ENCODE measurements around the gene HIP1.
"Not testable (repeated sequence)": the region's sequence is repeated elsewhere in the genome, so short reads cannot be mapped to it uniquely, and the experiment has no call there.

The HIP1 gene

DNA sequence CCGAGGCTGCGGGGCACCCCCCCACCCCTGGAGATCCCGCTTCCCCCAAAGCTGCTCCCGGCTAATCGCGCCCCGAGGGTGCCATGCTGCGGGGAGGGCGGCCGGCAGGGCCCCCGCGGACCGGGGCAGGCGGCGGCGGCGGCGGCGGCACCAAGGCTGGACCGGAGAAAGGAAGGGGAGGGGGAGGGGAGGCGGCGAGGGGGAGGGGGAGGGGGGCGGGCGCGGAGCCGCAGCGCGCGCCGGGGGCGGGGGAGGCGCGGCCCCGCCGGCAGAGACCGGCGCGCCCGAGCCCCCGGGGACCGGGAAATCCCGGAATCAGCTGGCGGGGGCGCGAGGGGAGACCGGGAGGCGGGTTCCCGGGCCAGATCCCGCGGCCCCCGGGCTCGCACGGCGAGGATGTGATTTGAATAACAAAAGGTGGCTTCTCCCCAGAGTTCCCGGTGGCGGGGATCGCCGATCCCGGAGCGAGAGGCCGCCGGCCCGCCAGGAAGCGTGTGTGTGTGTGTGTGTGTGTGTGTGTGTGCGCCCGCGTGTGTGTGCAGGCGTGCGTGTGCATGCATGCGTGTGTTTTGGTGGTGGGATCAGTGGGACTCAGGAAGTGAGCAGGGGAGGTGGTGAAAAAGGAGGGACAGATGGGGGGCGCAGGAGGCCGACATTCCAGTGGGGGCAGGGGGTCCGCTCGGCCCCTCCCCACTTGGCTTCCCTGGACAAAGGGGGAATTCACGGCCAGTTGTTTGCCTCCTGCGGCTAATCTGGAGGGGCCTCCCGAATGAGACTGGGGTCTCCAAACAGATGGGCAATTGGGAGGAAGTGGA, 99.5 kb downstream of the HIP1 start:
- peak in 1 of 2 donors; percentile 27 for DNase-seq

- DNase-seq, result no peak
Measured at GRCh38 chr7:75638594-75639070, 100.1 kb downstream of the HIP1 start.

DNA sequence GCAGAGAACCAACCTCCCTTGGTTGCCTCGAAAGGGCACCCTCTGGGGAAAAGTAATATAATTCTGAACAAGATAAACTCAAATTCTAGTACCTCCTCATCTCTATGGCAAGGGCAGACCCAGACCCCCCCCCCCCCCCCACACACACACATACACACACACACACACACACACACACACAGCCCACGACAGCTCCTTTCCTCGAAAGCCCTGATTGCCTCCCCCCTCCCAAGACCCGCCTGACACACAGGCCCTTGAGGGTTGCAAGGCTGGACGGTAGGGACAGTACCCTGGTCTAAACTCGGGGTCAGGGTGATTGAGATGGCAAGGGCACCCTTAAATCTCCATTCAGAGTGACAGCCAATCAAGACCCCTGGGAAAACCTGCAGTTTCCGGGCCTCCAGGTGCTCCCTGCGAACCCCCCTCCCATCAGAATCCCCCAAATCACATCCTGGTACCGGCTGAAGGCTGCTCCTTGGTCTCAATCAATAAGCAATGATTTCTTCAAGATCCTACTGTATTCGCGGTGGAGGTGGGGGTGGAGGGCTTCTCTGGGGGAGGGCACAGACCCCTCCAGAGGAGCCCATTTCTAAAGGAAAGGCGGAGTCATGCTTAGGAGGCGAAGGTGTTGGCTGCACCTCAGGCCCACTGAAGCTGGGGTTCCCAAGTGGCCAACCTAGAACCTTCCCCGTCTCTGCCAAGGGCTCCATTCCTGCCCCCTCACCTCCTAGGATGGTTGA, 100.7 kb downstream of the HIP1 start:
- no peak for DNase-seq

DNA sequence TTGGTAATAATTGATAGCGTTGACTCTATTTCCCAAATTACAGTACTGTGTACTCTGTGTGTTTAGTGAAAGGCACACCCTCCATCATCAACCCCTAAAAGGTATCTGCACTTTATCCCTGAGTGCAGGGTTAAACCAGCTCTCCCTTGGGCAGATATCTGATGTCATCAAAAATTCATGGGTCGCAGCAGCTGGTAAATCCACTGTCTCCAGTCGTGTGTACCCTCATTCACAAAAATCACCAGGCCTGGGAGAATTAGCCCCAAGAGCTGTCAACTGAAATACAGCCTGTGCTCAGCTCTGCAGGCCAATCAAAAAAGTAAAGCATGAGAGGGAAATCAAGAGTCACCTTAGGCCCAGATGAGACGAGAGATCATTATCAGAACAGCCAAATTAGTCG, 103.7 kb downstream of the HIP1 start:
- no peak for DNase-seq

DNA sequence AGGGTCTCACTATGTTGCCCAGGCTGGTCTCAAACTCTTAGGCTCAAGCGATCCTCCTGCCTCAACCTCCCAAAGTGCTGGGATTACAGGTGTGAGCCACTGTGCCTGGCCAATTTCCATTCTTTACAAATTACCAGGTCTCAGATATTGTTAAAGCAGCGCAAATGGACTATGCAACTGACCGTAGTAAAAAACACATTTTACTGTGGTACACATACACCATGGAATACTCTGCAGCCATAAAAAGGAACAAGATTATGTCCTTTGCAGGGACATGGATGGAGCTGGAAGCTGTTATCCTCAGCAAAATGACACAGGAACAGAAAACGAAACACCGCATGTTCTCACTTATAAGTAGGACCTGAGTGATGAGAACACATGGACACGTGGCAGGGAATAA, 106.2 kb downstream of the HIP1 start:
- DNase-seq, result not testable (repeated sequence)

DNA sequence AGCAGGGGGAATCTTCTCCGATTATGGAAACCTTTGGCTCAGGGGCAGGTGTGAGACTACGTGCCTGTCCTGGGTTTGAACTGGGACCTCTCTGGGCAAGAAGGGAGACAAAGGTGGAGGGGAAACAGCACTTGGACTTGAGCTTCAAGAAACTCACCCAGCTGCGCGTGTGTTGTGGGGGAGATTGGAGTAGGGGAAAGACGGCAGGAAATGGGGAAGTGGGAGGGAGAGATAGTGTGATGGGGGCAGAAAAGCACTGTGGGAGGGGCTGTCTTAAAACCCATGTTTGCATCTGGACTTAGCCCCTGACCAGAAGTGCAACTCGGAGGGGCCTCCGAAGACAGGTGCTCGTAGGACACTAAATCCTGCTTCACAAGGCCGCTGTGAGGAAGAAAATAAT, 107.0 kb downstream of the HIP1 start:
- no peak for DNase-seq

GRCh38 chr7:75630549-75630948, 108.2 kb downstream of the HIP1 start:
- DNase-seq, result peak in 1 of 2 donors; percentile 23

DNA sequence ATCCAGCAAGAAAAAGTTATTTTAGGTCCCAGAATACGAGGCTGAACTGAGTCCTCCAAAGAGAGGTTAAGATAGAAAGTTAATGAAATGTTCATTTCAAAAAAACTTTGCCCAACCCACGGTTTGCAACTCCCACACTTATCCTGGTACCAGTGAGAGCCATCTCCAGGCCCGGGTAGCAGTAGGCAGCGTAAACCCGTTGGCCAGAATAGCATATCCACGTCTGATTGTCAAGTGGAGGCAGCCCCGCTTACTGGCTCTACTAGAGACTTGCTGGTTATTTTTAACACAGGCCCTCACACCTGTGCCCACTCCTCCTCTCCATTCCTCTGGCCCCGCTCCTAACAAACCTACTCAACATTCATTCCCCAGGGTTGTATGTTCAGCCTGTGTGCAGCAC, 109.7 kb downstream of the HIP1 start:
- DNase-seq, result no peak

DNA sequence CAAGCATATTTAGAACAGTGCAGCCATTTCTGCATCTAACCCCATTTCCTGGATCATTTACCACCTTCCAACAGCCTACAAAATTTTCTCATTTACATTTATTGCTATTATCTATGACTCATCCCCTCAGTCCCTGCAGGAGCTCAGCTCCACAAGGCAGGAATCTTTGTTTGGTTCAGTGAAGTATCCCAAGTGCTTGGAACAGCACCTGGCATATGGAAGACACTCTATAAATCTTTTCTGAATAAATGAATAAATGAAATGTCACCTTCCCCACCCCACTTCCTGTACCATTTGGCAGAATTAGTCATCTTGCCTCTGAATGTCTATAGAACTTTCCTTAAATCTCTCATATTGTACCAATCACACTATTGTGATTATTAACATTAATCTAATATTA, 110.7 kb downstream of the HIP1 start:
- DNase-seq, result no peak

DNA sequence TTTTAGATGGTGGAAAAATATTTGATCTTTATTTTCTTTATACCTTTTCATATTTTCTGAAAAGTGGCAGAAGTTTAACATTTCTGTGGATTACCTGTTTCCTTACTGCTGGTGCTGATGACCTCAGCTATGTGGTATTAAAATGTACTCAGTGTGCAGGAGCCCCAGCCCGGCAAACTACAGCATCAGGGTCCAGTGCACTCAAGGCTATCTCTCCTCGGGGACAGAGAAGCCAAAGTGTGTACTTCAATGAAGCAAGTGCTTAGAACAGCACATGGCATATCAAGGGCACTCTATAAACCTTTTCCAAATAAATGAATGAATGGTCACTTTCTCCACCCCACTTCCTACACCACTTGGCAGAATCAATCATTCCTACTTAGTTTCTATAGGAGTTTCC, 111.8 kb downstream of the HIP1 start:
- no peak for DNase-seq

GRCh38 chr7:75625868-75626267, 112.9 kb downstream of the HIP1 start:
- no peak for DNase-seq

- DNase-seq, result peak; percentile 96 to 97
Measured at GRCh38 chr7:75624134-75624832, 114.5 kb downstream of the HIP1 start.

DNA sequence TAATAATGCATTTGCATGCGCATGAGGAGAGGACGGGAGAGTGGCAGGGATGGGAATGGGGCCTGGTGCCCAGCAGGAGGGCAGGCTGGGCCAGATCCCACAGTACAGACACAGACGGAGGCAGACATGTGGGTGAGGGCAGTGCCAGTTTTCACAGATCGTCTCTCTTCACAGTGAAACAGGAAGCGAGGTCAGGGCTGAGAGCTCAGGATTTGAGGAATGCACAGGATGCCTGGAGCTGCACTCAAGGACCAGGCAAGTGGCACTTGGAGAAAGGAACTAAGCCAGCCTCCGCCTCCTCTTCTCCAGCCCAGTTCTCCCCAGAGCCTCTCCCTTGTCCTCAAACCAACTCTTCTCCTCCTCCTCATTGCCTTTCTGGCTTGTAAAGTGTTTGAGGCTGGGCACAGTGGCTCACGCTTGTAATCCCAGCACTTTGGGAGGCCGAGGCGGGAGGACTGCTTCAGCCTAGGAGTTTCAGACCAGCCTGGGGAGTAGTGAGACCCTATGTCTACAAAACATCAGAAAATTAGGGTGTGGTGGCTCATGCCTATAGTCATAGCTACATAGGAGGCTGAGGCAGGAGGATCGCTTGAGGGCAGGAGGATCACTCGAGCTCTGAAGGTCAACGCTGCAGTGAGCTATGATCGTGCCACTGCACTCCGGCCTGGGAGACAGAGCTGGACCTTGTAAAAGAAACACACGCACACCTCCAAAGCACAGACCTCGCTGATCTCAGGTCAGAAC, 115.2 kb downstream of the HIP1 start:
- DNase-seq, result peak; percentile 10 to 47

DNA sequence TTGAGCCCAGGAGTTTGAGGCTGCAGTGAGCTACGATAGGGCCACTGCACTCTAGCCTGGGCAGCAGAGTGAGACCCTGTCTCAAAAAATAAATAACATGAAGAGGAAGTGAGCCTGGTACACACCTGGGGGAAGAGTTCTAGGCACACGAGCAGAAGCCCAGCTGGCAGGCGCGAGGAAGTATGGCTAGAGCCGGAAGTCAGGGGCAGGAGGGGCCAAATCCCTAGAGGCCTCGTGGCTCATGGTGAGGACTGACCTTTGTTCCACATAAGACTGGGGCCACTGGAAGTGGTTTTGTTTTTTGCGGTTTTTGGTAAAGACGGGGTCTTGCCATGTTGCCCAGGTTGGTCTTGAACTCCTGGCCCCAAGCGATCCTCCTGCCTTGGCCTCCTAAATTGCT, 117.6 kb downstream of the HIP1 start:
- DNase-seq, result peak; percentile 24 to 50

DNA sequence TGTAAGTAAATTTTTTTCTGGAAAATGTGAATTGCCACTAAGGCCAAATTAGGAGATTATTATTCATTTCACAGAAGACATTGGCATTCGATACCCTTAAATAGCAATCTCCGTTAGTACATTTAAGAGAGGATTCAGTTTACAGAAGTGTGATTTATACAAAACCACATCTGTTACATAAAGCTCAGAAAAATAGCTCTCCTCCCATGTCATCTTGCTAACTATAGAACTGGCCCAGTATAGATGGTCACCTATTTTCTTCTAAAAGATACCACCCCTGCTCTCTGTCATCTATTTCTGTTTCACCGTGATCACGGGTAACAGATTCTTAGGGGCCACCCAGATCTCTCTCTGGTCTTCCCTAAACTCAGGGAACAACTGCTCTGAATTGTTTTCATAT, 119.1 kb downstream of the HIP1 start:
- peak in 1 of 2 donors; percentile 15 for DNase-seq

DNA sequence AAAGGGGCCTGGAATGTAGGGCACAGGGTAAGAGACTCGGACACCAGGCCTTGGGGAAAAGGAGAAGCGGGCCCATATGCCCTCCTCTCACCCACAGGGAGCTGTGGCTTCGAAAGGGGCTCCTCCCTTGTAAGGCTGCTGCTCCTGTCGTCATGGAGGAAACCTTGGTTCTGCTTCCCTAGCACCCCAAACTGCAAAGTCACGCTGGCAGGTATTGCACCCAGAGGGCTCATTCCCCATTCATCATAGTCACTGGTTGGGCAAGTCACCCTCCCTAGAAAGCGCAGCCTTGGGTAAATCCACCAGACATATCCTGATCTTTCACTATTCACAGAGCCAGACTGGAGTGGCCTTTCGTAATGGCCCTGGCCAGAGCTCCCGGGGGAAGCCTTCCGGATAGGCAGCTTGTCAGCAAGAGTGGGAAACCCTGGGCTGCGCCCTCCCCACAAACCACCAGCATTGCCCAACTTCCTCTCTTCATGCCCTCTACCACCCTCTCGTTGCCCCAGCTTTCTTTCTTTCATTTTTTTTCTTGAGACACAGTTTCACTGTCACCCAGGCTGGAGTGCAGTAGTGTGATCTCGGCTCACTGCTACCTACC, 121.0 kb downstream of the HIP1 start:
- DNase-seq, result peak; percentile 98 to 100

- no peak for DNase-seq
Measured at GRCh38 chr7:75616421-75617167, 122.1 kb downstream of the HIP1 start.

DNA sequence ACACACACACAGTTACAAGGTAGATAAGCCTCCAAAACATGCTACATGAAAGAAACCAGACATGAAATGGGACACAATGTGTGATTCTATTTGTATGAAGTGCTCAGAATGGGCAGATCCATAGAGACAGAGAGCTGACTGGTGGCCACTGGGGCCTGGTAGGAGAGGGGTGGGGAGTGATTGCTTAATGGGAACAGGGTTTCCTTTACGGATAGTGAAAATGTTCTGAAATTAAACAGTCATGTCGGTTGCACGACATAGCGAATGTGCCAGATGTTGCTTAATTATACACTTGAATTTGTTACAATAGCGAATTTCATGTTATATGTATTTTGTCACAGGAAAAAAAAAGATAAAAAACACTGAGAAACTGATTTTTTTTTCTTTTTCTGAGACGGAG, 124.3 kb downstream of the HIP1 start:
- DNase-seq, result peak in 1 of 2 donors; percentile 33

DNA sequence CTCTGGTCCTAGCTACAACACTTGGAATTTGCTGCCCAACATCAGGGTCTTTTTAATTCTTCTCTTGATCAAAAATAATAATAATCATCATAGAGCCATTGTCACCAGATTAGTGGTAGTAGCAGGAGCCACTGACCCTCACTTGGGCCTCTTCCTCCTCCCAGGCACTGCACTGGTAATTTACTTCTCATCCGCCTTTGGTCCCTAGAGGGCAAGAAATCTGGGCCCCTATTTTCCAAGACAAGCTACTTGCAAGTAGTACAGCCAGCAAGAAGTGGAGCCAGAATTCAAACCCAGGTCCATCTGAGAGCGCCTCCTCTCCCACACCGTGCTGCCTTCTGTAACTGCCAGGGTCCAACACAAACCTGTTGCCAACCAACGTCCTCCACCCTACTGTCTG, 125.4 kb downstream of the HIP1 start:
- no peak for DNase-seq

DNA sequence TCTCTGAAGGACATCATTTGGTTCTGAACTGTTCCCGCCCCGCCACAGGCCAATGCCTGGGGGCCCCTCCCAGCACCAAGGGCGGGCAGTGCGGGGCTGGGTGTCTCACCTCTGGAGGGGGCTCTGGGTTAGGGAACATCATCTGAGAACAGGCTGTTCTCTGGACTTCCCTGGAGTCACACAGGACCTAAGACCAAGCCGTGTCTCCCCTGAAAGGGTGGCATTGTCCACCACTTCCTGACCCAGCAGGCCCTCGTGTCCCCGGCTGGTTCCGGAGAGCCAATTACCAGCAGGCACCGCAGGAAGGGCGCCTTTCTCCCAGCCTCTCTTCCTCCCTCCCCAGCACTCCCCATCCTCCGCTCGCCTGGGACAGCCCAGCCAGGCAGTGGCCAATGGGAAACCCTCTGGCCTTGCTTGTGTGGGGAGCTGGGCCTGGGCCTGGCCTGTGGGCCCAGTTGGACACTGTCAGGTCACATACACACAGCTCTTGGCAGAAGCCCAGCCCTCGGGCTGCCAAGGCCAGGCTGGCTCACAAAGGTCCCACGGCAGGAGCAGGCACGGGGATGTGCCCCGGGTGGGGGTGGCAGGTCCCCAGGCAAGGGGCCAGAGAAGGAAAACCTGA, 127.1 kb downstream of the HIP1 start:
- peak; percentile 23 to 53 for DNase-seq

- DNase-seq, result not testable (repeated sequence)
Measured at GRCh38 chr7:75609416-75609815, 129.3 kb downstream of the HIP1 start.
